DMS153 treated with DMSO at 0.1 percent for 48 hours (cell line): ENCODE data around the gene SYNPO.

Experiments used
- DNase-seq: peaks from one replicate; lab custom pipeline; 2025; ENCODE audit not compliant: unreplicated experiment; lab: John Stamatoyannopoulos, UW

Gene SYNPO

DNA sequence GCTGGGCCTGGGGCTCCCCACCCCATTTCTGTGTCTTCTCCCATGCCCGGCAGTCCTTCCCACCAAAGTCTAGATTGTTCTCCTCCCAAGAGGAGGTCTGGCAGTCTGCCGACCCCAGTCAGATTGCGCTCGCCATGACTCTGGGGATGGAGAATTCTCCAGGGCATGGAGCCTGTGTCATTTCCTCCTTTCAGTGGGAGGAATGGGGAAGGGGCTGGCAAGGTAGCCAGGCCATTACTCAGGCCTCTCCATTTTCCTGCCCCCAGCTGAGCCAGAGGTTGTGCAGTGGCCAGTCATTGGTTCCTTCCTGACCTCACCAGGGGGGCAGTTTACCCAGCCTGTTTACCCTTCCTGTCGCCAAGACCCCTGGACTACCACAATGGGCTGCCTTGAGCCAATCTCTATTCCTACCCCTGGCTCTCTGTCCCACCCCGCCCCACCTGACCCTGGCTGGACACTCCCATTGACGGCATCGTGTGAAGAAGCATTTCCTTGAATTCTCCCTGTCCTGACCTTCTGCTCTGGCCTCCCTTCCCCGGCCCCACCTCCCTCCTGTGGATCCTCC lies 628 bp downstream of the SYNPO start:
- no peak for DNase-seq

DNA sequence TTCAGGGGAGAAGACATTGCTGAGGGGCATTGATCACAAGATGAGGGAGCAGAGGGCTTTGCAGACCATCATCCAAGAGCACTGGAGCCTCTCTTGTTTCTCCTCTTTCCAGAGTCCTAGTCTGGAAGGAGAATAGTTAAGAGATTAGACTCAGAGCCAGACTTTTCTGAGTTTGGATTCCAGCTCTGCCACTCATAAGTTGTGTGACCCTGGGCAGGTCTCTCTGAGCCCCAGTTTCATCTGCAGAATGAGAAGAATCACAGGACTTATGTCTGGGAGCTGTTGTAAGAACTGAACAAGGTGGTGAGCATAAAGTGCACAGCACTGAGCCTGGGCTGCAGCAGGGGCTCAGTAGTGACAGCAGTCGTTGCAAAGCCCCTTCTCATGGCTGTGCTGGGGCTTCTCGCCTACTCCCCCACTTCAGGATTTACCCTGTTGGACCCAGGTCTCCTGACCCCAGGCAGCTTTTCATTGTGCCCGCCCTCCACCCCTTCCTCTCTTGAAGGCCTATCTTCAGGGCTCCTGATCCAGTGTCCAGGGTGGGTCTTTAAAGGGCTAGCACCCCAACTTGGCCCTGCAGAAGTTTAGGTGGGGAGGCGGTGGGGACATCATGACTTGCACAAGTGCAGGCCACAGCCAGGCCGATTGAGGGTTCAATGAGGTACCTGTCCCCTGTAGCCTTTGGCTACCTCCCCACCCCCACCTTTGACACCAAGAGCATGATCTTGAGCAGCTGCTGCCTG lies 1.5 kb downstream of the SYNPO start:
- no peak for DNase-seq

DNA sequence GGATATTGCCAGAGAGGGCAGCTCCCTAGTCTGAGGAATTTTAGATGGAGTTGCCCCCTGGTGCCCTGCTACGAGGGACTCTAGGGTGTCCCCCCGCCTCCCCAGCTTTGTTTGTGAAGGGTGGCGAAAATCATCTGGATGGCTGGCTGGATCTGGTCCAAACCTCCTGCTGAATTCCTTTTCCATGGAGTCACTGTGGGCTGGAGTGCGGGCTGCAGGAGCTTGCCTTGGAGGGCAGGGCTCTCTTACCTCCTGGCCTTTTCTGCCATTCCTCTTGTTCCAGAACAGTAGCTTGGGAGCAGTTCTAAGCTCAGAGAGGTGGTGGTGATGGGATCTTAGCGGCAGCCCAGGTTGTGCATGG lies 2.1 kb downstream of the SYNPO start:
- DNase-seq: no peak

DNA sequence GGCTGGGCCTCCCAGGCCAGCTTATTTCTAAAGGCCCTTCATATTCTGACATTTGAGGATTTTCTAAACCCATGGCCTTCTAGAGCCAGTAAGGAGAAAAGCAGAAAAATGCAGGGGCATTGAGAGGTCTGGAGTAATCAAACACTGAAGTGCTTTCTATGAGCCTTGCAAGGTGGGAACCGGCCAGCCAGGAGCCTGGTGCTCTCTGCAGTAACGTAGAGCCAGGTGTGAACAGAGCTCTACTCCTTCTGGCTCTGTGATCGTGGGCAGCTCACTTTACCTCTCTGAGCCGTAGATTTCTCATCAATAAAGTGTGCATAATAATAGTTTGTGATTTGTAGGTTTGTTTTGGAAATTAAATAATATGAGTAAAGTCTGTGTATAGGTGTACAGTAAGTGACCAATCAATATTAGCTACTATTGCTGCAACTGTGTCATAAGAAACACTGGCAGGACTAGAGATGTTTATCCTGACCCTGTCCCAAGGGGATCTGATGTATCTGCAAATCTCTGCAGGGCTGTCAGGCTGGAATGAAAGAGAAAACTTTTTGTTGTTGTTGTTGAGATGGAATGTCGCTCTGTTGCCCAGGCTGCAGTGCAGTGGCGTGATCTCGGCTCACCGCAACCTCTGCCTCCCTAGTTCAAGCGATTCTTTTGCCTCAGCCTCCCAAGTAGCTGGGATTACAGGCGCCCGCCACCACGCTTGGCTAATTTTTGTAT lies 2.7 kb downstream of the SYNPO start:
- DNase-seq: no peak

DNA sequence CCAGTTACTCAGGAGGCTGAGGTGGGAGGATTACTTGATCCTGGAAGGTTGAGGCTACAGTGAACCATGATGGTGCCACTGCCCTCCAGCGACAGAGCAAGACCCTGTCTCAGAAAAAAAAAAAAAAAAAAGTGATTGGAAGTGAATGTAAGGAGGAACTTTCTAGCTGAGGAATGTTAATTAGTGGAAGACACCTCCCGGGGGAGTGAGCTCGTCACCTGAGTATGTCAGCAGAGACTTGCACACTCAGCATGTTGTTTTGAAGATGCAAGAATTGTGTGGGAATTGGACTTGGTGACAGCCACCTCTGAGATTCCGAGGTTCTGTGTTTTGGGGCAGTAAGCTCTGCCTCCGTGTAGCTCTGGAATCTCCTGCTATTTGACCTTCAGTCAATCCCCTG lies 3.6 kb downstream of the SYNPO start:
- DNase-seq: no peak

DNA sequence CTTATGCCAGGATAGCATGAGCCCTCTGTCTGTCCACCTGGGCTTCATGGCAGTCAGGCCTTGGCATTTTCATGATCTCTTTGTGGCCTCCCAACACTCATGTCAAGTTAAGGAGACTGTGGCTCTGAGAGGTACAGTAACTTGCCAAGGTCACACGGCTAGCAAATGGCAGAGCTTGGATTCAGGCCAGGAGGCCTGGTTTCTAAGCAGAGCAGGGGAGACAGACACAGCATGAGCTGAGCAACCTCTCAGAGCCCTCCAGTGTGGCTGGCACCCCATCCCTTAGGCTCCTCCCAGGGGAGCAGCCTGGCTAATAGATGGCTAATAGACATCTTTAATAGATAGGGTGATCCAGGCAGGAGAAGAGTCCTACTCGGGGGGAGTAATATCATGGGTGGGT lies 4.1 kb downstream of the SYNPO start:
- DNase-seq: no peak

DNA sequence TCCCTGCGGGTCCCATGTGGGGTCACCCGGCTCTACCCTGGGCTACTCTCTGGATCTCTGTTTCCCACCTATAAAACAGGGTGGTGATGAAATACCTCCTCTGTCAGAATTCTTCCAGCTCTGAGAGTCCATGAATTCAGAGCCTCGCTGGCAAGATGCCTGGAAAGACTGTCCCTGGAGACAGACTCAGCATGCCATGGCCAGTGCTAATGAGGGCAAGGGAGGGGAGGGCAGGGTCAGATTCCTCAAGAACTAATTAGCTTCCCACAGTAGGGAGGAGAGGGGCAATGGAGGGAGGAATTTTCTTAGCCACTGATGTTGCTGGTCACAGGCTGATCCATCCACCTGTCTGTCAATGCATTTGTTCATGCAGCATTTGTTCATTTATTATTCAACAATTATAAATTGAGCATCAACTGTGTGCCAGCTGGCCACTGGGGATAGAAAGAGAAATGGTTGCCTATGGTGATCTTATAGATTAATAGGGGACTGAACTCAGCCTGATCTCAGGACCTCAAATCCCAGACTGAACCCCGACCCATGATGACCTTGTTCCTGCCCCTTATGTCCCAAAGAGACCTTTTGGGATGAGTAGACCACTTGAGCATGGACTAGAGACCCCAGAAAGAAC lies 4.7 kb downstream of the SYNPO start:
- DNase-seq: no peak

DNA sequence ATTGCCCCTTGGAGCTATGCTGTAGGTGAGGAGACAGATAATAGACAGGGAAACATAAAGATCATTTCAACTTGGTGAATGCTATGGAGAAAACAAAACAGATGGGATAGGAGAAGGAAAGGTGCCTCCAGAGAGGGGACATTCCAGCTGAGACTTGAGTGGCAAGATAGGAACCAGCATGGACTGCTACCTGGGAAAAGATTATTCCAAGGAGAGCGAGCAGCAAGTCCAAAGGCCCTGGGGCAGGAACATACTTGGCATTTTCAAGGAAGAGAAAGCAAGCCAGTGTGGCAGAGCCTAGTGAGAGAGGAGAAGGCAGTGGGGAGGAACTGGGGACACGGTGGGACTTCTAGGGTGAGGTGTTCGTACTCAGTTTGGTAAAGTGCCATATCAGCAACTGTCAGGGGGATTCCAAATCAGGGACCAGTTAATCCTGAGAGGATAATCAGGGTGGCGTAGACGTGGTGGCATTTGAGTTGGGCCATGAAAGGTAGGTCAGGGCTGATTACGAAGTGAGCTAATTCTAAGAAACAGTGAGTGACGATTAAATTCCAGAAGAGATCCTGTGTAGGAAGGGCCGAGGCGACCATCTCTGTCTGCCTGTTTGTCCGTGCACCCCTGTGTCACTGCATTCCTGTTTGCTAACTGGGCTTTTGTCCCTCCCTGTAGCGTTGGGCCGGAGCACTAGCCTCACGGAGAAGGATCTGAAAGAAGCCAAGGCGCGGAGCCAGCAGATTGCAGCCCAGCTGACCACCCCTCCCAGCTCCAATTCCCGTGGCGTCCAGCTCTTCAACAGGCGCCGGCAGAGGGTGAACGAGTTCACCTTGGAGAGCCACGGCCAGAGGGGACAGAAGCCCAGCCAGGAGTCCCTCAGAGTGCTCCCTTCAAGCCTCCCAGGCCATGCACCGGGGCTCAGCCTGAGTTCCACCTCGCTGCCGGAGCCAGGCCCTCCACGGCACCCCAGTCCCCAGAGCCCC lies 7.1 kb downstream of the SYNPO start:
- no peak for DNase-seq

DNA sequence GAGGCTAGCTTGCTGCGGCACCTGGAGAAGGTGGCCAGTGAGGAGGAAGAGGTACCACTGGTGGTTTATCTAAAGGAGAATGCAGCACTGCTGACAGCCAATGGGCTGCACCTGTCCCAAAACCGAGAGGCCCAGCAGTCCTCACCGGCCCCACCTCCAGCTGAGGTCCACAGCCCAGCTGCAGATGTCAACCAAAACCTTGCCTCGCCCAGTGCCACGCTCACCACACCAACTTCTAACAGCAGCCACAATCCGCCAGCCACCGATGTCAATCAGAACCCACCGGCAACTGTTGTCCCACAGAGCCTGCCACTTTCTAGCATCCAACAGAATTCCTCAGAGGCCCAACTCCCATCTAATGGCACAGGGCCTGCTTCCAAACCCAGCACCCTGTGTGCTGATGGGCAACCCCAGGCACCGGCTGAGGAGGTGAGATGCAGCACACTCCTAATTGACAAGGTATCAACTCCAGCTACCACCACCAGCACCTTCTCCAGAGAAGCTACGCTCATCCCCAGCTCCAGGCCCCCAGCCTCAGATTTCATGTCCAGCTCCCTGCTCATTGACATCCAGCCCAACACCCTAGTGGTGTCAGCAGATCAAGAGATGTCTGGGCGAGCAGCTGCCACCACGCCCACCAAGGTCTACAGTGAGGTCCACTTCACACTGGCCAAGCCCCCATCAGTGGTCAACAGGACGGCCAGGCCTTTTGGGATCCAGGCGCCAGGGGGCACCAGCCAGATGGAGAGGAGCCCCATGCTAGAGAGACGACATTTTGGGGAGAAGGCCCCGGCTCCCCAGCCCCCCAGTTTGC lies 8.0 kb downstream of the SYNPO start:
- DNase-seq: no peak

DNA sequence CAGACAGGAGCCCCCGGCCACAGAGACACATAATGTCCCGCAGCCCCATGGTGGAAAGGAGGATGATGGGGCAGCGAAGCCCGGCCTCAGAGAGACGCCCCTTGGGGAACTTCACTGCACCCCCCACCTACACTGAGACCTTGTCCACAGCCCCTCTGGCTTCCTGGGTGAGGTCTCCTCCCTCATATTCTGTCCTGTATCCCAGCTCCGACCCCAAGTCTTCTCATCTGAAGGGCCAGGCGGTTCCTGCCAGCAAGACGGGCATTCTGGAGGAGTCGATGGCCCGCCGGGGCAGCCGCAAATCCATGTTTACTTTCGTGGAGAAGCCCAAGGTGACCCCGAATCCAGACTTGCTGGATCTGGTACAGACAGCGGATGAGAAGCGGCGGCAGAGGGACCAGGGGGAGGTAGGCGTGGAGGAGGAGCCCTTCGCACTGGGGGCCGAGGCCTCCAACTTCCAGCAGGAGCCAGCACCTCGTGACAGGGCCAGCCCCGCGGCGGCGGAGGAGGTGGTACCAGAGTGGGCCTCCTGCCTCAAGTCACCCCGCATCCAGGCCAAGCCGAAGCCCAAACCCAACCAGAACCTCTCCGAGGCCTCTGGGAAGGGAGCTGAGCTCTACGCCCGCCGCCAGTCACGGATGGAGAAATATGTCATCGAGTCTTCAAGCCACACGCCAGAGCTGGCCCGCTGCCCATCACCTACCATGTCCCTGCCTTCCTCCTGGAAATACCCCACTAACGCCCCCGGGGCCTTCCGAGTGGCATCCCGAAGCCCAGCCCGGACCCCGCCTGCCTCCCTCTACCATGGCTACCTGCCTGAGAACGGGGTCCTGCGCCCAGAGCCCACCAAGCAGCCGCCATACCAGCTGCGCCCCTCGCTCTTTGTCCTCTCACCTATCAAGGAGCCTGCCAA lies 8.9 kb downstream of the SYNPO start:
- DNase-seq: no peak

DNA sequence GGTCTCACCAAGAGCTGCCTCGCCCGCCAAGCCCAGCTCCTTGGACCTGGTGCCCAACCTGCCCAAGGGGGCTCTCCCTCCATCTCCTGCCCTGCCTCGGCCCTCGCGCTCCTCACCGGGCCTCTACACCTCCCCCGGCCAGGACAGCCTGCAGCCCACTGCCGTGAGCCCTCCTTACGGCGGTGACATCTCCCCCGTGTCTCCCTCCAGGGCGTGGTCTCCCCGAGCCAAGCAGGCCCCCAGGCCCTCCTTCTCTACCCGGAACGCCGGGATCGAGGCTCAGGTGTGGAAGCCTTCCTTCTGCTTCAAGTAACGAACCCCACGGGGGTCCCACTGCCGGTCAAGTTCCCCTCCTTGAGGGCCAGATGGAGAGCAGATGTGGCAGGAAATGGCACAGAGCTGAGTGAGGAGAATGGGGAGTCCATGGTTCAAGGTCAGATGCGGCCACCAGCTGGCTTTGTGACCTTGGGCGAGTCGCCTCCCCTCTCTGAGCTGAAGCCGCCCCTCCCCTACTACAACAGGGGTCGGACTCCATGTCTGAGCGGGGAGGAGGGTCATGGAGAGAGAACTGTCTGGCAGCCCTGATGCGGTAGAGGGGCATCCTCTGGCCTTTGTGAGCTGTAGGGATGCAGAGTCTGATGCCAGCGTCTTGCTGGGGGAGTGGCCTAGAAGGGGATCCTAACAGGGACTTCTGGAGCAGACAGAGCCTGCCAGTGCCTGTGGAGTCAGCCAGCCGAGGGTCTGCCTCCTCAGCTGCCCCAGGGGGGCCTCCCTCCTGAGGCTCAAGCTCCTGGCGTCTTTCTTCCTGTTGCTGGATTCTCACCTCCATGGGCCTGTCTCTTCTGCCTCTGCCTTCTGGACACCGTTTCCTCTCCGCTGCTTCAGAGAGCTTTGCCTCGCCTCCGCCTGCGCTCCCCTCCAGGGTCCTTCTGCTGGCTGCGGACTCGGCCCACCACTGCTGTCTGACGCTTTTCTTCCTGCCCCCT lies 9.9 kb downstream of the SYNPO start:
- DNase-seq: no peak

DNA sequence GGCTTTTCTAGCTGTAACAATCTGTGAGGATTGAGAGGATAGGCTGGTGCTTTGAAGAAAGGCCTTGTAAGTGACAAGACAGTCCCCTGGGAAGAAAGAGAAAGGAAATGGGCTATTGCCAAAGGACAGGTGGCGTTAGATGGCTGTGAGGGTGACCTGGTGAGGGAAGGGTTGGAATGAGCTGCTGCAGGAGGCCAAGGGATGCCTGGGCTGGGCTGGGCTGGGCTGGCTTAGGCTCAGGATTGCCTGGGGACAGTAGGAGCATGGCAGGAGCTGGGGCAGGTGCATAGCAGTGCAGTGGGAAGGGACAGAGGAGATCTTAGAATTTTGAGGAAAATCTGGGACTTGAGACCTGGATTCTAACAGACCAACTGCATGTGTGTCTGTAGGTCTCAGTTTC lies 10.9 kb downstream of the SYNPO start:
- DNase-seq: no peak

DNA sequence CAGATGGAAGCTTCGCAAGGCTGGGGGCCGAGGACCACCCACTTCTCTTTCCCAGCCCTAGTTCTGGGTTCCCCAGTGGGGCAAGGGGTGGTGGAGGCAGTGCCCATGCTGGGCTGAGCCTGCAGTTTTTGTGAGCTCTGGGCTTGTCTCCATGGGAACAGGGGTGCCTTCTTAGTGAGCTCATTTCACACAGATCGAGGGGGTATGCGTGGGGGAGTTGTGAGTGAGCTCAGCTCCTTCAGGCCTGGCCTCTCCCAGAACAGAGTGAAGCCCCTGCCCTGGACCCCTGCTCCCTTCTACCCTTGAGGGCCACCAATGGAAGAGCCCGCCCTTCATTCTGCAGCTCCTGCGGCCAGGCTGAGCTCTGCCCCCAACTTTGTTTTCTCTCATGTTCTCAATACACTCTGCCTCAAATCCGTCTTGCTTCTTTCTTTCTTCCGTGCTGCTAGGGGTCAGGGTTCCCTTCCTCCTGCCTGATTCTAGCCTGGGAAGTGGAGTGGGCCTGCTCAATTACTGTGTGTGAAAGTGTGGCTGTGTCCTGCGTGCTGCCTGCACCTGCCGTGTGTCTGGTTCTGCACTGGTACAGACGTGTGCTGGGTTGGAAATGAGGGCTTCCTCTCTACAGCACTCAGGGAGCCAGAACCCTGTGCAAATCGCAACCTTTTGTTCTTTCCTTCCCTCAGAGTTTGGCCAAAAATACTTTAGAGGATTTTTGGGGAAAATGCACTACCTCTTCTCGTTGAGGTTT lies 11.6 kb downstream of the SYNPO start:
- no peak for DNase-seq

DNA sequence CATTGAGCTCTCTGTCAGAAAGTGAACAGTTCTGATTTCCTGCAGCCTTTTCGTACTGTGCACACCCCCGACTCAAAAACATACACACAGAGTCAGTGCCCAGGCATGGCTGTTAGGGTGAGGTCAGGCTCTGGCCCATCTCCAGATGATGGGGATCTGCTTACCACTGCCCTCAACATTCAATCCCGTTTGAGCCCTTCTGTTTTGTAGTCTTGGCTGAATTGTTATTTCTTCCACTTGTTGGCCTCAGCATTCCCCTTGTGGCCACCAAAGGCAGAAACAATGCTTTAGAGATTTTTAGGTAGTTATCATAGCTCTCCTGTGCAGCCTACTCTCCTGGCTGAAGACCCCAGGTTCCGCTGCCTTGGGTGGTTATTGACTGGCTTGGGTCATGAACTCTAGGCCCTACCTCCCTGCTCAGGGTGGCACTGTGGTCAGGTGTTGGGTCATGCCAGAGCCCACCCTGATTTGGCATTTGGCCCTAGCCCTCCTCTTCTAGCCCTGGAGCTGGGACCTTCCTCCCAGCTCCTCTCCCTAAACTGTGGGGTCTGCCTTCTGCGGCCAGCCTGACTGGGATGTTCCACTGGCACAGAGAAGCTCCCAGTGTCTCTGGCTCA lies 12.8 kb downstream of the SYNPO start:
- no peak for DNase-seq

DNA sequence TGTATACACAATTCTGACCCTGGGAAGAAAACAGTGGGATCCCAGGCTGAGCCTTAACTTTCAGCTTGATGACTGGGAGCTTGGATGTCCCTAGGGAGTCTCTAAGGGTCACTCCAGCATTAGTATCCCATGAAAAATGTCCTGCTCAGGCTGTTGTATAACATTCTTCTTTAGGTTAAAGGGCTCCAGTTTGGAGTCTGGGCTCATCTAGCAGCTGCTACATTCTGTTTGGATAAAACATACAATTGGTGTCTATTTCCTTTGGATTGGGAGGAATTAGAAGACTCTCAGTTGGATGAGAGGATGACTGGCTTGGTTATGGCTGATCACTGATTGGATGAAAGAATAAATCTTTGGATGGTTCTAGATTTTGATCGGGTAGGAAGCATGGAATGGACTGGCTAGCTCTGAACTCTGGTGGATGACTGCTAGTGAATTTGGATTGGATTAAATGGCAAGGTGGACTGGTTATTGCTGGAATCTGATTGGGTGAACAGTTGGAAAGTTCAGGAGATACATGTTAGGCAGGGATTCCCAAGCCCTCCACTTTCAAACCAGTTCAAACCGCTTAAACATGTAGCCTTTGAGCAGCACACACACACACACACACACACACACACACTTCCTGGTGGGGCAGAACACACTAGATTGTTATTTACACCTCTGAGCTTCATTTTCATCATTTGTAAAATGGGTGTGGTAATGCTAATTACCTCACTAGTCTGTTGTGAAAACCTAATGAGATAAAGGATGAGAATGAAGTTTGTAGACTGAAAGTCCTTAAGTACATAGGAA lies 13.5 kb downstream of the SYNPO start:
- no peak for DNase-seq

DNA sequence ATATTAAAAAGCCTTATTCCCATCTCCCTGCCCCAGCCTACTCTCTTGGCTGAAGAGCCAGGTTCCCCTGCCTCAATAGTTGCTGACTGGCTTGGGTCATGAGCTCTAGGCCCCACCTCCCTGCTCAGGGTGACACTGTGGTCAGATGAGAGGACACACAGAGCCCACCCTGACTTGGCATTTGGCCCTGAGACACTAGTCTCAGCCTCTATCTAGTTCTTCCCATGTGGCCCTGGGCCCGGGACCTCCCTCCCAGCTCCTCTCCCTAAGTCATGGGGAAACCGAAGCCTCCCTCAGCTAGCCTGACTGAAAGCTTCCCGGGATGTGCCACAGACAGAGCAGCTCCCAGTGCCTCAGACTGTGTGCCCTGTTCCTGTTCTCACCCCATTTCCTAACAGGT lies 14.8 kb downstream of the SYNPO start:
- no peak for DNase-seq
